ENCODE measurements around the gene FBXL7.

The FBXL7 gene

DNA sequence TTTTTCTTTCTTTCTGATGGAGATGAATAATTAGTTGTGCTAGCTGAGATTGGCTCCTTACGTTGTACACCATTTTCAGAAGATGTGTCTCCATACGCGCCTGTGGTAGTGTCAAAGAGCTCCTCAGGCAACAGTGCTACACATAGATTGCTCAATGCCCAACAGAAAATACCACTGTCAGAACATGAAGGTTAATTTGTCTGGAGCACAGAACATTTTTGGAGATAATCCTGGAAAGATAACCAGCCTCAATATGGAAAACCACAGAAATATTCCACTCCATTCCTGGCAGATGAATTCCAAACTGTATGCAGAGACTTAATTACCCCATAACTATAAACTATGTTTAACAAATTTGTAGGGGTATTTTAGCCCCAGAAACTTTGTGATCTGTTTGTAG, 446.0 kb downstream of the FBXL7 start:
- no peak for DNase-seq (ENCODE audit: low spot score)

DNA sequence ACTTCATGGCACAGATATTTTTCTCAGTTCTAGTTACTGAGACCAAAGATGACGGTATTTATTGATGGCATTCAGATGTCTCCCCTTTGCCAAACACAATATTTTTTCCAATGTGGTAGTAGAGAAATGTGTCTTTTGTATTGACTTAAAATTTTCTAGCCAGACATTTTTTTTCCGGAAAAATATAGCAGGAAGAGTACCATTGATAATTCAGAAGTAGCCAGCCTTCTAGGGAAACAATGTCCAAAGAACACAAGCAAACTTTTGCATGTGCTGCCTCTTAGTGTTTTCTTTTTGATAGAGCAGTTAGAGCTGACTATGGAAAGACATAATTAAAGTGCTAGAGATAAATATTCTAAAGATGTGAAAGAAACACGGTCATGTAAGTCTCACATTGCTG, 448.2 kb downstream of the FBXL7 start:
- DNase-seq (ENCODE audit: low spot score), result no peak

DNA sequence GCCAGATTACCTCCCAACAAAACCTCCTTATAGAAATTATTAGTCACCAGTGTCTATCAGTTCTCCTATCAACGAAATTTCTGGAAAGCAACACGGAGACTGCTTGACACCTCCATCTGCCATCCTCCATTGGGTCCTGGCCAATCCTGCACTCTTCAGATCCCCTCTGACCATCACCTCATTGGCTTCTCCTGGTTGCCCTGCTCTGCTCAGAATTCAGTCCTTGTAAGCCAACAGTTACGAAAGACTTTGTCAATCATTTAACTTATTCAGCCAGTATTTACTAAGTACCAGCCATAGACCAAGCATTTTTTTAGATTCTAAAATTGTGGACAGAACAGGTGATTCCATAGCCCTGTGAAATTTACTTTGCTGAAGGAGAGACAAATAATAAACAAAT, 451.1 kb downstream of the FBXL7 start:
- no peak for DNase-seq (ENCODE audit: low spot score)

DNA sequence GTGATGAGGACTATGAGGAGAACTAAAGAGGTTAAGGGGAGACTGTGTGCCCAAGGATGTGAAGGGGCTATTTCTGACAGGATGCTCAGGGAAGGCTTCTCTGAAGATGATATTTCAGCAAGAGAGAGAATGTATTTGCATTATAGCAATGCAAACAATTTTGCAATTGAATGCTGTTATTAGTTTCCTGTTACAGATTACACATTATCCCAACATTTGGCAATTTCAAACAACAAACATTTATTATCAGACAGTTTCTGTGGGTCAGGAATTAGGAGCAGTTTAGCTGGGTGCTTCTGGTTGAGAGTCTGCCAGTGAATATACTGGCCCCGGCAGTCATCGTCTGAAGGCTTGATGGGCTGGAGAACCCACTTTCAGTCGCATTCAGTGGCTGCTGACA, 451.6 kb downstream of the FBXL7 start:
- DNase-seq (ENCODE audit: low spot score), result no peak

DNA sequence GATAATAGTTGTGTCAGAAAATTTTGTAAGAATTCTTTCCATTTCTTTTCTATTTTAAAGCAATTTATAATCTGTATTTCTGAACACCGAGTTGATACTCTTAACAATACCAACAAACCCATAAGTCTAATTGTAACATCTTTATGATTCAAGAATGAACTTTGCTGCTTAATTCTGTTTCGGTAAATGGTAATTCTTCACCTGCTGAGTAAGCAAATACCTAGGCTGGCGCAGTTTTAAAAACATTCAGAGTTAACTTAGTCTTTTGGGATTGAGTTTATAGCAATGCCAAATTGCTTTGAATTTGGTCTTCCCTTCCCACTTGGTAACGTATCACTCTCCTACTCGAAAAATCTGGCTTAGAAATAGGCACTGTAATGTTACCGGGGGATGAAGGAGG, 456.6 kb downstream of the FBXL7 start:
- DNase-seq (ENCODE audit: low spot score), result no peak

- no peak for DNase-seq (ENCODE audit: low spot score)
These were observed 457.1 kb downstream of the FBXL7 start for GRCh38 chr5:15957124-15957523.

DNA sequence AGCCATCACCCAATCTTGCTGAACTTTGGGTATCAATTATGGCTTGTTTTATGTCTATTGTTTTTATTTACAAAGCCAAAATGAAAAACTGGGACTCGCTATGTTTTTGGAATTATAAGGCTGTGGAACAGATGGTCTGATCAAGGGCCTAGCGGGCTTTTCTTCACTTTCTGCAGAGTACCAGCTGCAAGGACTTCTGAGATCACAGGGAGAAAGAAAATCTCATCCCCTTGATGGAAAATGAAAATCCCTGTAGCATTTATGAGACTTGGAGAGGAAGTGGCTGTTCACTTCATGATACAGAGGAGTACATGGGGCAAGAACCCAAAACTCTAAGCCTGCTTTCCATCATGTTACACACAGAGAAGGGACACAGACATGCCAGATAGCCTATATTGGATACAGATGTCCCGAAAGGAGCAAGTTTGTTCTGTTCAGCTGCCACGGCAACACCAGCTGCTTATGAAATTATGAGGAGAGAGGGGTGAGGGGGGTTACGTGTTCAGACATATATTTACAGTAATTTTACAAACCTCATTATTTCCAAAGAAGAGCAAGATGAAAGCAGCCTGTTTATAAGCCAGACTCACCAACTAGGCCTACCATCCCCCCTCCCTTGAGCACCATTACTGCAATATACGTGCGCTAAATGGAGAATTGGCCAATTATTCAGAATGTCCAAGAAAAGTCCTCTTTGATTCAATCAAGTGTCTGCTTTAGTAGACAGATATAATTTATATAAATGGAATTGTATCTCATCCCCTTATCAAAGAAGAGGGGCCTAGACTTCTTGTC, 459.6 kb downstream of the FBXL7 start:
- DNase-seq (ENCODE audit: low spot score), result no peak

- DNase-seq (ENCODE audit: low spot score), result no peak
These were observed 466.2 kb downstream of the FBXL7 start for GRCh38 chr5:15966066-15966640.

DNA sequence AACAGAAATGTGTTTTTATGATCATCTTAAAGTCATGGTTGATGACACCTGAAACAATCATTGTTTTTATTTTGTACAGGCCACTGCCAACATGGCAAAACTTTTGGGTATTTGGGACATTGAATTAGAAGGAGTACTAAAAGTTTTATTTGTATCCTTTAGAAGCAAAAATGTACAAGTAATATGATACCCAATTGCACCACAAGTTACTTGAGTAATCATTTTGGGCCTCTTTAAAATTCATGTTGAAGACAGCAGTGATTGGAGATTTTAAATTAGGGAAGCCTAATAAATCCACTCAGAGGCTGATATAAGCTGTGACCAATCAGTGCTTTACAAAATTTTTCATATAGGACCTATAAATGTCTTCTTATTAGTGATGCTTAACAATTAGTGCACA, 466.7 kb downstream of the FBXL7 start:
- DNase-seq (ENCODE audit: low spot score), result no peak

- DNase-seq (ENCODE audit: low spot score), result no peak
These were observed 469.0 kb downstream of the FBXL7 start for GRCh38 chr5:15968993-15969392.

- DNase-seq (ENCODE audit: low spot score), result no peak
These were observed 477.9 kb downstream of the FBXL7 start for GRCh38 chr5:15977851-15978250.

GRCh38 chr5:15980835-15981234, 480.9 kb downstream of the FBXL7 start:
- DNase-seq (ENCODE audit: low spot score), result no peak

DNA sequence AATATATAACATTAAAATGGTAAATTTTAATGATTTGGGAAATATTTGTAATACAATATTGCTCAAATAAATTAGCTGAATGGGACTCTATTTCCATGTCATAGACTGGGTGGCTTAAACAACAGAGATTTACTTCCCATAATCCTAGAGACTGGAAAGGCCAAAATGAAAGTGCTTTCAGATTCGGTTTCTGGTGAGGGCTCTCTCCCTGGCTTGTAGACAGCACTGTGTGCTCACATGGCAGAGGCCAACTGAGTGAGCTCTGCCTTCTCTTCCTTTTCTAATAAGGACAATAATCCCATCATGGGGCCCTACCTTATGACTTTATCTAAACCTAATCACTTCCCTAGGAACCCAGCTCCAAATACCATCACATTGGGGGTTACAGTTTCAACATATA, 483.4 kb downstream of the FBXL7 start:
- DNase-seq (ENCODE audit: low spot score), result no peak

All from COLO829 (cell line).